Endothelial cell (in vitro differentiated cells): Measurements from ENCODE around the gene SHISAL2A. TPM values are rescaled to one million over a fixed set of nuclear protein-coding genes. Genes with fewer than 3 reads are reported as not detected.

ENCODE experiments used
- DNase-seq: peaks from one replicate; pipeline ENCODE4 v3.0.0; 2021; ENCODE audit warnings: low spot score
- H3K27ac Mint-ChIP-seq: one replicate; pipeline ENCODE4 v1.8.0; 2021; ENCODE audit warnings: mixed read lengths, inconsistent platforms; ENCODE audit not compliant: unreplicated experiment
- H3K27me3 Mint-ChIP-seq: one replicate; pipeline ENCODE4 v1.8.0; 2021; ENCODE audit warnings: mild to moderate bottlenecking, moderate library complexity, mixed read lengths, inconsistent platforms; ENCODE audit not compliant: unreplicated experiment
- H3K36me3 Mint-ChIP-seq: one replicate; pipeline ENCODE4 v1.8.0; 2021; ENCODE audit warnings: mild to moderate bottlenecking, low read depth, mixed read lengths, inconsistent platforms; ENCODE audit not compliant: unreplicated experiment
- H3K4me1 Mint-ChIP-seq: one replicate; pipeline ENCODE4 v1.8.0; 2021; ENCODE audit warnings: mild to moderate bottlenecking, mixed read lengths, inconsistent platforms; ENCODE audit not compliant: unreplicated experiment
- H3K4me3 Mint-ChIP-seq: one replicate; pipeline ENCODE4 v1.8.0; 2021; ENCODE audit warnings: mild to moderate bottlenecking, mixed read lengths, inconsistent platforms; ENCODE audit not compliant: unreplicated experiment
- H3K9me3 Mint-ChIP-seq: one replicate; pipeline ENCODE4 v1.8.0; 2021; ENCODE audit warnings: mixed read lengths, inconsistent platforms; ENCODE audit not compliant: unreplicated experiment
- total RNA-seq: library from RNA; stranded (reverse); fragmentation: NEBNext Ultra II Directional; extraction: Animal tissue kit (Norgen Biotek cat#: 25700); gene quantifications from one replicate; pipeline ENCODE4 v1.2.1, GENCODE V29; 2021; ENCODE audit not compliant: unreplicated experiment
- TF ChIP-seq, protein P1 (sequence below): fragments of 200-600 bp; sonication (generic); IDR thresholded peaks from one replicate; pipeline ENCODE4 v1.5.0; 2021; ENCODE audit warnings: antibody characterized with exemption; ENCODE audit not compliant: unreplicated experiment

Gene SHISAL2A
- total RNA-seq, 1 donor from 2014 or later, result not detected

DNA sequence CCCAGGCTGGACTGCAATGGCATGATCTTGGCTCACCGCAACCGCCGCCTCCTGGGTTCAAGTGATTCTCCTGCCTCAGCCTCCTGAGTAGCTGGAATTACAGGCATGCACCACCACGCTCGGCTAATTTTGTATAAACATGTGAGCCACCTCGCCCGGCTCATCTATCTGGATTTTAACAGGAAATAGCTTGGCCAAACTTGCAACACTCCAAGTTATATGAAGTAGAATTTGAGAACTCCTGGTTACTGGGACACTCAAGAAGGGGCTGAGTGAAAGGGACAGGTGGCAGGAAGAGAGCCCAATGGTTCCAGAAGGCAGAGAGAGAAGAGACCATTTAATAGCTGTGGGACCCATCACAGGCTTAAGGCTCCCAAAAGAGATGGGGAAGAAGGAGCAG is 33.7 kb upstream of the SHISAL2A start:
- H3K4me1 Mint-ChIP-seq, result peaks cover 44% of the 10 kb centered on the region
- peaks cover 6% of the 10 kb centered on the region for H3K27me3 Mint-ChIP-seq
- H3K27ac Mint-ChIP-seq, result peak overlapping the region; percentile 50
- no peak for DNase-seq
- no peaks in the 10 kb centered on the region for H3K9me3 Mint-ChIP-seq
- TF ChIP-seq, protein P1, sequence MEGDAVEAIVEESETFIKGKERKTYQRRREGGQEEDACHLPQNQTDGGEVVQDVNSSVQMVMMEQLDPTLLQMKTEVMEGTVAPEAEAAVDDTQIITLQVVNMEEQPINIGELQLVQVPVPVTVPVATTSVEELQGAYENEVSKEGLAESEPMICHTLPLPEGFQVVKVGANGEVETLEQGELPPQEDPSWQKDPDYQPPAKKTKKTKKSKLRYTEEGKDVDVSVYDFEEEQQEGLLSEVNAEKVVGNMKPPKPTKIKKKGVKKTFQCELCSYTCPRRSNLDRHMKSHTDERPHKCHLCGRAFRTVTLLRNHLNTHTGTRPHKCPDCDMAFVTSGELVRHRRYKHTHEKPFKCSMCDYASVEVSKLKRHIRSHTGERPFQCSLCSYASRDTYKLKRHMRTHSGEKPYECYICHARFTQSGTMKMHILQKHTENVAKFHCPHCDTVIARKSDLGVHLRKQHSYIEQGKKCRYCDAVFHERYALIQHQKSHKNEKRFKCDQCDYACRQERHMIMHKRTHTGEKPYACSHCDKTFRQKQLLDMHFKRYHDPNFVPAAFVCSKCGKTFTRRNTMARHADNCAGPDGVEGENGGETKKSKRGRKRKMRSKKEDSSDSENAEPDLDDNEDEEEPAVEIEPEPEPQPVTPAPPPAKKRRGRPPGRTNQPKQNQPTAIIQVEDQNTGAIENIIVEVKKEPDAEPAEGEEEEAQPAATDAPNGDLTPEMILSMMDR, result no peak
- H3K4me3 Mint-ChIP-seq, result no peak overlapping the region
- peaks cover 3% of the 10 kb centered on the region for H3K36me3 Mint-ChIP-seq

- peaks cover 34% of the 10 kb centered on the region for H3K4me1 Mint-ChIP-seq
- peaks cover under 1% of the 10 kb centered on the region for H3K36me3 Mint-ChIP-seq
- H3K4me3 Mint-ChIP-seq, result peak overlapping the region; percentile 8
- H3K9me3 Mint-ChIP-seq, result no peaks in the 10 kb centered on the region
- TF ChIP-seq, protein P1, result no peak
- DNase-seq, result no peak
- no peak overlapping the region for H3K27ac Mint-ChIP-seq
- H3K27me3 Mint-ChIP-seq, result peaks cover 6% of the 10 kb centered on the region
Measured at GRCh38 chr1:52600533-52601179, 32.3 kb upstream of the SHISAL2A start.

DNA sequence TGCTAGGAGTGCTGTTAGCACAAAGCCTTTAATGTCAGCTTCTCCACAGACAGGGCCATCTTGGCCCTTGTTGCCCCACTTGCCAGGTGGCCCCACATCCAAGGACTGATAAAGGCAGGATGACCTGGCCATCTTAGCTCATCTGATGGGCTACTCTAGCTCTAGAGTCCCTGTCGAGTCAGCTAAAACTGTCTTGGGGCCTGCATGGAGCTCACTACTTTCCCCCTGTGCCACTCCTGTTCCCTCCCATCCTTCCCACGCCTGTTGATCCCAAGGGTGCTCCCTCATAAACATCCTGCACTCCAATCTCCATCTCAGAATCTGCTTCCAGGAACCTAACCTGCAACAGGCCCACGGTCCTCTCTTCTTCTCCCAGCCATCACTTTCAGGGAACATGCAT is 31.4 kb upstream of the SHISAL2A start:
- Mint-ChIP-seq H3K4me1 (peaks cover 42% of the 10 kb centered on the region), H3K36me3 (peaks cover 9% of the 10 kb centered on the region)

DNA sequence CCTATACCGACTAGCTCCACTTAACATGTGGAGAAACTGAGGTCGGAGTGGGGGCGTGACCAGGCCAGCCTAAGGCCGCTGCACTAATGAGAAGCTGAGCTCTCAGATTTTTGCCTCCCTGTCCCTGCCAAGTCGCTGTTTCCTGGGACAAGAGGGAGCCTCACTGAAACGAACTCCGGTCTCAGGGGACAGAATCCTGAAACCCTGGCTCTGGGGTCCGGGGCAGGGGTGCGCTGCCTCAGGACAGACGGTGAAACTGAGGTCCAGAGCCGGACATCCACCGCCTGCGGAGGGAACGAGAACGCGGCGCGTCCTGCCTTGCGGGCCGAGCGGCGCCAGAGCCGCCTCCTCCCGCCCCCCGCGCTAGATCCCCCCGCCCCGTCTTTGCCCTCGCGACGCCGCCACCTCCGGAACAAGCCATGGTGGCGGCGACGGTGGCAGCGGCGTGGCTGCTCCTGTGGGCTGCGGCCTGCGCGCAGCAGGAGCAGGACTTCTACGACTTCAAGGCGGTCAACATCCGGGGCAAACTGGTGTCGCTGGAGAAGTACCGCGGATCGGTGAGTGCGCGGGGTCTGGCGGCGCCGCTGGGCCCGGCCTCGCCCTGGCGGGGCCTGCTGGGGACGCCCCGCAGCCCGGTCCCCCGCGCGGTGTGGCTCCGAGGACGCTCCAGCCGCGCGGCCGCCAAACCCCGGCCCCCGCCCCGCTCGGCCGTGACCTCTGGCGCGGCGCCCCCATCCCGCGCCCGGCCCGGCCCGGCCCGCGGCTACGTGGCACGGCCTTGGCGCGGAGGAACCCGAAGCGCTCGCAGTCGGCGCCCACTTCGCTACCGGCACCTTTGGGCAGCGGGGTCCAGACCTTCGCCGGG is 30.7 kb upstream of the SHISAL2A start, which contains the start of gene GPX7:
Gene GPX7 (plus strand): TSS at position 381 of the 865 bp plus-strand sequence. CDS start 39 bp downstream, at position 420.
- Mint-ChIP-seq H3K4me3 (peak within 1 kb of the TSS; percentile 89), H3K27ac (peak within 1 kb of the TSS; percentile 40), H3K9me3 (no peaks in the 10 kb centered on the region), H3K36me3 (peaks cover 16% of the 10 kb centered on the region), H3K27me3 (peaks cover 6% of the 10 kb centered on the region), H3K4me1 (peaks cover 41% of the 10 kb centered on the region)
- TF ChIP-seq, protein P1, result no peak
- DNase-seq, result peak; percentile 34

More for the DNA sequence above, 31.4 kb upstream of the SHISAL2A start:
- DNase-seq, result no peak
- no peaks in the 10 kb centered on the region for H3K9me3 Mint-ChIP-seq
- peak overlapping the region; percentile 40 for H3K27ac Mint-ChIP-seq
- TF ChIP-seq, protein P1, result no peak
- H3K4me3 Mint-ChIP-seq, result peak overlapping the region; percentile 85
- peaks cover 6% of the 10 kb centered on the region for H3K27me3 Mint-ChIP-seq
